SIG-M5 (cell line): ENCODE results near the gene CCDC57.

ENCODE experiments used
- DNase-seq: peaks from one replicate; lab custom pipeline; 2025; lab: John Stamatoyannopoulos, UW

CCDC57 gene

DNA sequence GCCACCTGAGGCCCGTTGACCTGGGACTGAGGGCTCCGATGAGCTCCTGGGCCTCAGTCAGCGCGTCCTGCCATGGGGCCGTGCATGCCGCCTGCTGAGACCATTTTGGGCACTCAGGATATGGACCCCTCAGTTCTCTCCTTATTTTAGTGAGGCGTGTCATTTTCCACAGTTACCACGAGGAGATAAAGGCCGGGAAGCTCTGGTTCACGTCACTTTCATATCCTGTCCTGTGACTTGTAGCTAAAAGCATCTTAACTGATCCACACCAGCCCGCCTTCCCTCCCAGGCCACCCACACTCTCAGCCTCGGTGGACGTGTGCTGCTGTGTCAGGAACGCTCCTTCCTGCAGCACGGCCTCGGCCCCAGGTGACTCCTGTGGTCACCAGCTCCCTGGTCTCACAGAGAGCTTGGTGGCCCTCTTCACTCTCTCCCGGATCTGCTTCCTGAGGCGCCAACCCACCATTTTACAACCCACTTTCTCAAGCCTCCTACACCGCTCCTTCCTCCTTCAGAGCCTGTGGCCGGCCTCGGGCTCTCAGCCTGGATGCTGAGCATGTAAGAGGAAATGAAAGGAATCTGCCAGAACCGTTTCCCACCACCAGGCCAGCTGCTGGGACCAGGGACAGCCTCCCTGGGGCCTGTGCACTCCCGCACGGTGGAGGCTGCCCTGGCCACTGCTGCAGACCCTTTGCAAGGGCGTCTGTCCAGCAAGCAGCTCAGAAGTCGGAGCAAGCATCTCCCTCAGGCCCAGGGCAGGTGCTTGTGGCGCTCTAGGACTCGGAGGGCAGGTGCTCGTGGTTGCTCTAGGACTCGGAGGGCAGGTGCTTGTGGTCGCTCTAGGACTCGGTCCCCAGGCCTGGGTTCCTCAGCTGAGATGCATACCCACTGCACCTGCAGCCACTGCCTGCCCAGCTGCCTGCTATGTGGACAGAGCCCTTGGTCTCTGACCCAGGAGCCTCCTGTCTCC, 90.7 kb downstream of the CCDC57 start:
- DNase-seq: no peak

DNA sequence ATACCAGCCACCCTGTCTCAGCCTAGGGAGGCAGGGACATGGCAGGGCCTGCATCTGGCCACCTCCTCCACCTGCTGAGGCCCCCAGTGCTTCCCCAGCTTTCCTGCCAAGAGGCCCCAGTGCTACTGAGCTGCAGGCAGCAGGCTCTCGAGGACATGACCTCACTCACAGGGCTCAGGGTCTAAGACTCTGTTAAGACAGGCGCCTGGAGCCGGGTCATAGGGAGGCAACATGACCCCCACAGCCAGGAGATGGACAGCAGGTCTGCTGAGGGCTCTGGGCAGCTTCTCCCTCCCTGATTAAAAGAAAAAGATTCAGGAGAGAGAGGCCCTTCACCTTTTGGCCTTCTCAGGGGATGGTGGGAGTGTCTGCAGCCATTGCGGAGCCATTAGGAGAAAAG, 91.4 kb downstream of the CCDC57 start:
- no peak for DNase-seq

DNA sequence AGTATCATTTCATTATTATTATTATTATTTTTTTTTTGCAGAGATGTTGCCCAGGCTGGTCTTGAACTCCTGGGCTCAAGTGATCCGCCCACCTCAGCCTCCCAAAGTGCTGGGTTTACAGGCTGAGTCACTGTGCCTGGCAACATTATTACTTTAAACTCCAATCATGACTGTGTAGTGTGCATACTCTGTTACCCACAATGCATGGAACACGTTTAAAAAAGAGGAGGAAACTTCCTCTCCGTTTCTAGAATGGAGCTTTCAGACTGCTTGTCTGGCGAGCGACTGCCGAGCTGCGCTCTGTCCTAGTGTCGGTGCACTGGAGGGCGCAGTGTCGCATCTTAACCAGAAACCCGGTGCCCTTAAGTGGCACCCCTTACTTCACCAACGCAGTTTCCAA, 92.5 kb downstream of the CCDC57 start:
- no peak for DNase-seq

DNA sequence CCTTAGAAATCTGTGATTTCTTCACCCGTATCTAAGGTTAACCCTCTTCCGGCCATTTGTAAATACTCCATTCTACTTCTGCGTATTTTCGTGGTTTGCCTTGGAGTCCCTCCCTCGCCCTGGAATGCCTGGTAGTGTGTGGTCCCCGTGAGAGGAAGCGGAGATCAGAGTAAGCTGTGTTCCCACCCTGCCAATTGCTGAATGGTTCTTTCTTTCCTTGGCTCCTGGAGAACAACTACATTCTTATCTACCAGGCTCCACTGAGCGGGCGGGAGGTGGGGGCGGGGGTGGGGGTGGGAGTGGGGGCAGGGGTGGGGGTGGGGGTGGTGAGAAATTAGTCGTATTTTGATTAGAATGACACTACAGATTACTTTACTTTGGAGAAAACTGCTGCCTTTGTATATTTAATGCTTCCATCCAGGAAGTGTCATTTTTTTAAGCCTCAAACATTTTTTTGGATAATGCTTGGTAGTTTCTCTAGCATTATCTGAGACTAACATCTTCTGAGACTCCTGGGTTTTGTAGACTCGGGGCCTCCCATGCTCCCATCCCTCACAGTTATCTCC, 93.7 kb downstream of the CCDC57 start:
- DNase-seq: no peak

DNA sequence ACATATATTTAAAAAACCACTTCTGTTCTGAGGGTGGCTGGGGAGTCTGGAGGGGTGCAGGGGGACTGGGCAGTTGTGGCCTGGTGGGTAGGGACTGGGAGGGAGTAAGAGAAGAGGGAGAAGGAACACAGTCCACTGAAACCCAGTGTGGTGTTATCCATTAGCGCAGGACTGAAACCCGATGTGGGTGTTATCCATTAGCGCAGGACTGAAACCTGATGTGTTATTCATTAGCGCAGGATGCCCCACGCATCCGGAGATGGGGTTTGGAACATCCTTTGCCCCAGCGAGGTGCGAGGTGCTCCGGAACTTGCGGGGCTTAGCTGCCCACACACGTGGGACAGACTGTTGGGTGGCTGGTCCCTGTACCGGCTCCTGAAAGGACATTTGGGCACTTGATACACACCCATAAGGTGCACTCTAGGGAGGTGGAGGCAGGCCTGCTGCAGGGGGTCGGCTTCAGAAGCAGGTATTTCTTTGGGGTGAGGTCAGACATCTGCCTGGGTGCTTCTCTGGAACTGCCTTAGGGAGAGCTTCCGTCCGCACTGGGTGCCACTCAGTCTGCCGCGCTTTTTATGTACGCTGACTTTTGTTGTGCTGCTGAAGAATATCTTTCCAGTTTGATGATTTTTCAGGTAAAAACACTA, 94.4 kb downstream of the CCDC57 start:
- DNase-seq: no peak

DNA sequence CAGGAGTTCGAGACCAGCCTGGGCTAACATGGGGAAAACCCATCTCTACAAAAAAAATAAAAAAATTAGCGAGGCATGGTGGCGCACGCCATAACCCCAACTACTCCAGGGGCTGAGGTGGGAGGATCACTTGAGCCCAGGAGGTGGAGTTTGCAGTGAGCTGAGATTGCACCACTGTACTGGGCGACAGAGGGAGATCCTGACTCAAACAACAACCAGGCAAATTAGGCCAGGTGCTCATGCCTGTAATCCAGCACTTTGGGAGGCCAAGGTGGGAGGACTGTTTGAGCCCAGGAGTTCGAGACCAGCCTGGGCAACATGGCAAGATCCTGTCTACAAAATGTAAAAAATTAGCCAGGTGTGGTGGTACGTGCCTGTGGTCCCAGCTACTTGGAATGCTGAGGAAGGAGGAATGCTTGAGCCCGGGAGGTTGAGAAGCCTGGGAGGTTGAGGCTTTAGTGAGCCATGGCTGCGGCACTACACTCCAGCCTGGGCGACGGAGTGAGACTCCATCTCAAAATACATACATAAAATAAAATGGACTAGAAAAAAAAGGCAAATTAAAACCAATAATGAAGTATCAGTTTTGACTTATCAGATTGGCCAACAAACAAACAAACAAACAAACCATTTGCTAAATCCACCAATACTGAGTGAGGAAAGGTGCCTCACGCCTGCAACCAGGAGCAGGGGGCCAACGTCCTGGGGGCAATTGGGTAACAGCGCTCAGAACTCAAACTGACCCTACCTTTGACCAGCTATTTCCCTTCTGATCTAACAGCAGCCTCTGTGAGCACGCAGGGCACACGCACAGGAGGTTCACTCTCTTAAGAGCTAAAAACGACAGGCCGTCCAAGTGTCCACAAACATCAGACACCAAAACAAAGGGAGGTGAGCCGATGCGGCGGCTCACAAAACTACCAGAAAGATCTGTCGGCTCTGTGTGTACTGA, 95.2 kb downstream of the CCDC57 start:
- no peak for DNase-seq

DNA sequence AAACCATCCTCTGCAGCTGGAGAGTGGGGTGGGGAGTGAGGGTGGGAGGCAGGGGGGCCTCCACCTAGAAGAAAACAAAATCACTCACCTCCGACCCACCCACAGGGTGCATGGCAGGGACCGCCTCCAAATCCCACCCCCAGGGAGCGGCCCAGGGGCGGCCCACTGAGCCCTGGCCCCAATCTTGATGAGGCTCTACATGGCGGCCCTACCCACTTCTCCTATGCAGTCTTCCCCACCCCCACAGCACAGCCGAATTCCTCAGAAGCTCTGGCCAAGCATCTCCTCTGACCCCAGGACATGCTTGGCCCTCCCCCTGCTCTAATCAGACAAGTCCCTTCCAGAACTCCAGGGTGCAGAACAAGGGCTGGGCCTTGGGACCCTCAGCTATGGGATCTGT, 96.4 kb downstream of the CCDC57 start:
- DNase-seq: no peak

DNA sequence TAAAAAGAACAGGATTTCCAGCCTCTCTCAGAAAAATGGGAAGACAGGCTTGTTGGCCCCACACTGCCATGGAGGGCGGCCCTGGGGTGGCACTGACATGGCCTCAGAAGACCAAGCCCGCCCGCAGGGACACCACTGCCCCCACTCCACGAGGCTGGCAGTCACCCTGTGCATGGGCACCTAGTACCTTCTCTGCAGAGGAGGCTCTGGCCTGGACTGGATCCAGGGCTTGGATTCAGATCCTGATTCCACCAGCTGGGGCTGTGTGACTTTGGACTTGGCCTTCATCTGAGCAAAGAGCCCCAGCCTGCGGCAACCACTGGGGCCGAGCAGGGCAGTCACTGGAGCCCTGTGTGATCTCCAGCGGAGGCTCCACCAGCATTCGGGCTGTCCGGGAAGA, 97.8 kb downstream of the CCDC57 start:
- no peak for DNase-seq

DNA sequence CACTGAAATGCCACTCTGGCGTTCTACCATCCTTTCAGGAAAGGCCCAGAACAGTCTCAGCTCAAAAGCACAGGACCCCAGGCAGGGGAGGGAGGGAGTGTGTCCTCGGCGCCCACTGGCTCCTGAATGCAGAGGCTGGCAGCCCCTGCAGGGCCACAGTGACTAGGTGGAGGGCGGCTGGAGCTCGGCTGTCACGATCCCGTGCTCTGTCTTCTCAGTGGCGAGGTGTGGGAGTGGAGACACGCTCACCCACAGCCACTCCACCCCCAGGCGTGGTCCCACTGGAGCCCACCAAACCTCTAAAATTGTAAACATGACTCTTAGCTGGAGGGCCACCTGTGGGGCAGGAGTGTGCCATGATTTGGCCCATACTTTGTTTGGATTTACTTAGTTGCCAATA, 98.2 kb downstream of the CCDC57 start:
- DNase-seq: no peak

DNA sequence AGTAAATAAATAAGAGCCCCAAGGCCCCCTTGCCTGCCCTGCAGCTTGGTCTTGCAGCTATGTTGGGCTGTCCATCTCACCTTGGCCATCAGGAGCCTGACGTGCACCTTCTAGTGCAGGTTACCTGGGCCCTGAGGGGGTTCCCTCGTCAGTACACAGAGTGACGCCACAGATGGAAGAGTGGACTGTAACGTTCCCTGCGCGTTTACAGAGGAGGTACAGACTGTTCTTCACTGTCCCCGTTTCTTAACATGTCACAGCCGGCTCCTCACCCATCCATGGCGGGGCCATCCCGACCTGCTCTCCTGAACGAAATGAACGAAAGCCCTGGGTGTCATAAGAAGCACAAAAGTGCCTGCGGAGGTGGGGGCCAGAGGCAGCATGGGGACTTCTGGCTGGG, 98.7 kb downstream of the CCDC57 start:
- DNase-seq: no peak

DNA sequence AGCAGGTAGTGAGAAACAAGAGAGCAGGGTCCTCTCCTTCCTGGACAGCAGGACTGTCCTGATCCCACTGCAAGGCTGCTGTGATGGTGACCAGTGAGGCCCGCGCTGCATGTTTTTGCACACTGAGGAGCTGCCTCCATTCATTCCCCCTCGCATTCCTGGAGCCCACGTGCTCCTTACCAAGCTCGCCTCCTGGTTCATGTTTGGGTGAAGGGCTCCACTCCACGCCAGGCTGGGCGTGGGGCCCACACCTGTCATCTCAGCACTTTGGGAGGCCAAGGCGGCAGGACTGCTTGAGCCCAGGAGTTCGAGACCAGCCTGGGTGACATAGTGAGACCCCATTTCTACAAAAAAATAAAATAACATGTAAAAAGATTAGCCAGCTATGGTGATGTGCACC, 99.2 kb downstream of the CCDC57 start:
- DNase-seq: no peak

DNA sequence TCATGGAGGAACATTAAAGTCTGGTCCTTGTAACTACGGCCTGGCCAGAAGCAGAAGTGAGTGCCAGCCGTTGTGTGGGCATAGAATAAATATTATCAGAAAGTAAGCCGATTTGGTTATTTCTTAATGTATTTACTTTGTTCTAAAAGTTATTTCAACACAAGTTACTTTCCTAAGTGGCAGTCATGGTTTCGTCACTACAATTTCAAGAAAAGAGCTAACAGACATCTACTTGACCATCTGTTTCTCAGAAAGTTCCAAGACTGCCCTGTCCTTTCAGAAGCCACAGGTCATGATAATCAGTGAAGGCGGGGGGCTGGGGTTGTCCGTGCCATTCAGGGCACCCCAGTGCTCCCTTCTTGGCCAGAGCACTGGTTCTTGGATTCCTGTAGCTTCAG, 99.7 kb downstream of the CCDC57 start:
- no peak for DNase-seq

DNA sequence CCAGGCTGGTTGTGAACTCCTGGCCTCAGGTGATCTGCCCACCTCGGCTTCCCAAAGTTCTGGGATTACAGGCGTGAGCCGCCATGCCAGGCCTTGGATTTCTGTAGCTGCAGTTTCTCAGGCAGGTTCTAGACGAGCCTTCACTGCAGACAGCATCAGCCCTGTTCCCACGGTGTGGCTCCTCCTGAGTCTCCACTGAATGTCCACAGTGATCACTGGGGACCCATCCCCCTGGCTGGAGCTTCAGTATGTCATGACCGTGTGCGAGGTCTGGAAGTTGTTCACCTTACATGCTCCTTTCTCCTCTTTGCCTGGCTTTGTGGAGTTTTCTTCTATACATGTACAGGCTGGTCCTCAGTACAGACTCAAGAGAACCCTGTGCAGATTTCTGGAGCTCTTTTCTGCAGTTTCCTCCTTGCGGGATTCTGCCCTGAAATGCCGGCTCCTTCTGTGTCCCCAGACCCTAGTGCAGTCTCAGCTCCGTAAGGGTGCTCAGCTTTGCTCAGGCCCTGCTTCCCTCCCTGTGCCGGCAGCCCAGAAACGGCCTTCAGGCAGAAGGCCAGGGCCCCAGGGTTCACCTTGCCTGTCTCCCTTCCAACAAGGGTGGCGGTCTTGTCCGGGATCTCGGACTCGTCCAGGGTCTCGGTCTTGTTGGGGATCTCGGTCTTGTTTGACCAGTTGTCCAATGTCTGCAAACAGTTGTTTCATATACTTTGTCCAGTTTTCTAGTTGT, 100.3 kb downstream of the CCDC57 start:
- no peak for DNase-seq

DNA sequence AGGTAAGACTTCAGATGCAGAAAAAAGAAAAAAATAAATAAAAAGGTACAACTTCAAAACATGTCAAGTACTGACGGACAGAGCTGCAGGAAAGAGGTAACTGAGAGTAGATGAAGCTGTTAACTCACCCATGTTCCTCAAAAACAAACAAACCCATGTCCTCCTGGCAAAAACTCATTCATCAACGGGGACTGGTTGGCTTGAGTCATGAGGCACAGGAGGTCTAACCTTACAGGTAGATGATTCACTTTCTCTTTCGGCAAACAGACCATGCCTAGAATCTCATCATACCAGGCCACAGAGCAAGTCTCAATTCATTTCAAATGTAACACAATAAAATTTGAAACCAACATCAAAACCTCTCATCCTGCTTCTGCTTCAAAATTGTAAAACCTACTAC, 102.3 kb downstream of the CCDC57 start:
- DNase-seq: no peak

DNA sequence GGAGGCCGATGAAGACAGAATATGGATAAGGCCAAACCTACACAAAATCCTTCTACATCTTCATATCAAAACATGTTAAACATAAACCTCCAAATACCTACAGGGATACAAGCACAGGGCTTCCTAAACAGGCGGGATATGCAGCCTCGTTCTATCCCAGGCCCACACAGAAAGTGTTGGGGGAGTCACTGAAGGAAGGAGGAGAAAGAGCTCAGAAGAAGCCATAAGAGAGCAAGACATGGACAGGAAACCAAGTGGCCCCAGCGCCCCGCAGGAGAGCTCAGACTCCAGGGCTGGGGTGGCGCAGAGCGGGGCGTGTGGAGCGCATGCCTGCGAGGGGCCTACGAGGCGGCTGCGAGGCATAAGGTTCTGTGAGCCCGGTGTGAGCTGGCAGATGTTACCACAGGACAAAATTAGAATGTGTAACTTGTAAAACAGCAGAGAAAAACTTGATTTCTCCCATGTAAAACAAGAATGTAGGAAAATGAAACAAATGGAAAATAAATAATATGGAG, 103.6 kb downstream of the CCDC57 start:
- DNase-seq: no peak

DNA sequence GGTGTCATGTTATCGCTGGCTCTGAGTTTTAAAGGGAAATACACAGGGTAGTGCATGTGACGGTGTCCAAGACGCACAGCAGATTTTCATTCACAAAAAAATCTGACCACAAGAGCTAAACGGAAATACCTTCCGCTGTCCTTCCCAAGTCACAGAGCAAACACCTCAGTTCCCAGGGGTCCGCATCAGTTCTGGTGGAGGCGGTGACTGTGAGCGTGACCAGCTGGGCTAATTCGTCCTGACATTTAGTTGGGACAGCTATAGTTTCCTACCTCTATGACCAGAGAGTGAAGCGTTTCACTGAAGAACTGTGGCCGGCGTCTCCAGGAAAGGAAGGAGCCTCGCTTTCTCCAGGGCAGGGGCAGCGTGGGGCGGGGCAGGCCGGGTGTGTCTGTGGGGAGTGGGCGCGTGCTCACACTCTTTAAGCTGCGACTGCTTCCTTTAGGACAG, 104.1 kb downstream of the CCDC57 start:
- DNase-seq: no peak

DNA sequence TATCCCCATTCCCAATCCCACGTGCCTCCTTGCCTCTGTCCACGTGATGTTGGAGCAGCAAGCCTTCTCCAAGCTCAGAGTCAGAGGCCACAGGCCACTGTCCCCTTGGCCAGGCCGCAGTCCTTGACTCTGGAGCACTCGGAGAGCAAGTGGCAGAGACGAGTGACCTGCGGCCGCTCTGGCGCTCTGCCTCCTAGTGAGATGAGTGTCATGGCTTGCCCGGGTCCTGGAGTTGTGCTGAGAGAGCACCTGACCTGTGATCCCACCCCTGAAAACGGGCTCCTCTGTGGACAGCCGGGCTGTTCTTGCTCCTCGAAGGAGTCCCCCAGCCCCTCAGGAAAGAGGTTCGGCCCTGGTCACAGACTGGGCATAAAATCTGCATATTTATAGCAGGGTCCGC, 104.6 kb downstream of the CCDC57 start:
- DNase-seq: no peak

DNA sequence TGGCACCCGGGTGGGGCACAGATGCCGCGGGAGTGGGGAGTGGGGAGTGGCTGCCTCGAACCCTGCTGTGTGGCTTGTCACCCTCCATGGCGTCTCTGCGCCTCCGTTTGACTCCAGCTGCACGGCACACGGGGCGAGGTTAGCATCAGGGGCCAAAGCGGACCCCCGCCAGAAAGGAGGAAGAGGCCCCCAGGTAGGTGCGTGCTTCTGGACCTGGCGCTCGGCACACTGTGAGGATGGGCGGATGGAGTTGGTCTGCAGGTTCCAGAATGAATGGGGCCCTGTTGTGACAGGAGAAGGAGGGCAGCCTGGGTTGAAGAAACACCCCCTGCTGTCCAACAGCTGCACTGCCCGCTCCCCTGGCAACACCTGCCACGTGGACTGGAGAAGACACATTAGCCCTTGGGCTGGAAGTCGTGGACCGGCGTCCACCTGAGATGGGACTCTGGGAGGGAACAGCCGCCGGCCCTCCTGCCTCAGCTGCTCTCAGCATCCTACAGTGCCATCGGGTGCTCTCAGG, 105.2 kb downstream of the CCDC57 start:
- no peak for DNase-seq

DNA sequence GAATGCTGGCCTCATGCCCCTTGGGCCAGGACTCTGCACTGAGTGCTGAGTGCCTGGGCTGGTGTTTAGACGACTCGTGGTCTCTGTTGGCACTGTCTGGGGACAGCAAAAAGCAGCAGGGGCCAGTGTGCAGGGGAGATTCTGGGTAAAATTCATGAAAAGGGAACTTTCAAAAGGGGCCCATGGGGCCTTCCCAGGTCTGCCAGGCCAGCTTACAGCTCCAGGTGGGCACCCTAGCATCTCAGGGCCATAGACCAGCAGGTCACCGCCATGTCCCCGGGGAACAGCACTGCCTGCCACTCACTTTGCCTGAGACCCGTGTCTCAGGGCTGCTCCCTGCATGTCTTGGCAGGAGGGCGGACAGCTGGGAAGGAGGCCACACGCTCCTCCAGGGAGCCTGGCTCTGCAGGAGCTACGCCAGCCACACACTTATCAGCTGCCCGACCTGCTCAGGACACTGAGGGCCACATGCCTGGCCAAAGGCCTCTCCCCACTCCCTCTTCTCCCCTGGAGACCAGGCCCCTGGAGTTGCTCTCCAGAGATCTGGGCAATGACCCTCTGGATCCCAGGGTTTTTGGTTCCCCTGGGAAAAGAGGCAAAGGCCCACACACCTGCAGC, 105.8 kb downstream of the CCDC57 start:
- DNase-seq: no peak
